Activated CD8-positive, alpha-beta T cell treated with anti-CD3 and anti-CD28 coated beads for 36 hours (primary cell): ENCODE data around the gene RUSC1. TPM values are rescaled to one million over a fixed set of nuclear protein-coding genes. Genes with fewer than 3 reads are reported as not detected.

ENCODE experiments used
- ATAC-seq: fragments of 200-7000 bp; cut with Tn5 transposase; one replicate; pipeline ENCODE4 v1.10.0; 2021; ENCODE audit warnings: mild to moderate bottlenecking, moderate library complexity
- CTCF ChIA-PET: fragments of 350-600 bp; sonication (Branson Sonifier 250); formaldehyde crosslinking; loops from one replicate; lab custom pipeline; 2021; ENCODE audit warnings: antibody characterized with exemption; lab: Charles Lee
- POLR2A ChIA-PET: fragments of 350-600 bp; sonication (Branson Sonifier 250); formaldehyde crosslinking; loops from one replicate; lab custom pipeline; 2021; ENCODE audit warnings: antibody characterized with exemption; lab: Charles Lee
- DNase-seq: peaks from one replicate; pipeline ENCODE4 v3.0.0-alpha.2; 2020
- H3K27ac Mint-ChIP-seq: one replicate; pipeline ENCODE4 v1.8.0; 2021; ENCODE audit warnings: mild to moderate bottlenecking, mixed read lengths
- H3K27me3 Mint-ChIP-seq: one replicate; pipeline ENCODE4 v1.8.0; 2021; ENCODE audit warnings: mixed read lengths
- H3K36me3 Mint-ChIP-seq: one replicate; pipeline ENCODE4 v1.8.0; 2021; ENCODE audit warnings: low read depth, mixed read lengths
- H3K4me1 Mint-ChIP-seq: one replicate; pipeline ENCODE4 v1.8.0; 2021; ENCODE audit warnings: low read depth, mixed read lengths
- H3K4me3 Mint-ChIP-seq: one replicate; pipeline ENCODE4 v1.8.0; 2021; ENCODE audit warnings: mild to moderate bottlenecking, moderate library complexity, mixed read lengths
- H3K9me3 Mint-ChIP-seq: one replicate; pipeline ENCODE4 v1.8.0; 2021; ENCODE audit warnings: mixed read lengths
- CTCF ChIP-seq: fragments of 200-600 bp; IDR thresholded peaks from one replicate; pipeline ENCODE4 v1.8.0; 2022; ENCODE audit warnings: antibody characterized with exemption, mild to moderate bottlenecking
- intact Hi-C: fragments of 100-400 bp; cut with micrococcal nuclease; formaldehyde crosslinking; loops from one replicate; pipeline ENCODE4 v1.10.0; 2022
- total RNA-seq, 2 experiments: library from RNA; stranded (reverse); gene quantifications; one replicate each; pipeline ENCODE4 v1.2.3, GENCODE V29; 2021

Gene RUSC1
- total RNA-seq, 2 experiments from 2014 or later, result 21.2 to 21.6 TPM

- no peaks in the 10 kb centered on the region for H3K9me3 Mint-ChIP-seq
- no peaks in the 10 kb centered on the region for H3K27me3 Mint-ChIP-seq
- H3K36me3 Mint-ChIP-seq, result no peaks in the 10 kb centered on the region
- peaks cover 6% of the 10 kb centered on the region for H3K4me1 Mint-ChIP-seq
- no peak overlapping the region for H3K27ac Mint-ChIP-seq
- no peak for TF ChIP-seq CTCF
- no peak for DNase-seq
- intact Hi-C loops, result no loop called here
- H3K4me3 Mint-ChIP-seq, result no peak overlapping the region
- CTCF ChIA-PET, result no interaction called here
- ATAC-seq, result no peak
- POLR2A ChIA-PET, result interaction anchor here (0.8 kb wide), 1 partner anchor 27 kb away, joined by 3 read pairs; the partner anchor contains the start of gene ENTREP3
Observed at GRCh38 chr1:155282488-155283091, 38.1 kb upstream of the RUSC1 start.

GRCh38 chr1:155284476-155284875, 36.2 kb upstream of the RUSC1 start:
- Mint-ChIP-seq H3K4me3 (no peak overlapping the region), H3K4me1 (no peaks in the 10 kb centered on the region), H3K27ac (no peak overlapping the region), H3K36me3 (no peaks in the 10 kb centered on the region), H3K9me3 (no peaks in the 10 kb centered on the region), H3K27me3 (no peaks in the 10 kb centered on the region)
- ChIA-PET POLR2A (interaction anchor here (0.6 kb wide), 1 partner anchor 632 kb away, joined by 3 read pairs; no protein-coding TSS in a partner anchor), CTCF (no interaction called here)
- intact Hi-C loops, result no loop called here
- ATAC-seq (no peak), DNase-seq (no peak)
- no peak for TF ChIP-seq CTCF

GRCh38 chr1:155285063-155285462, 35.6 kb upstream of the RUSC1 start:
- intact Hi-C loops, result no loop called here
- no peaks in the 10 kb centered on the region for H3K4me1 Mint-ChIP-seq
- CTCF ChIA-PET, result no interaction called here

GRCh38 chr1:155285631-155286044, 35.1 kb upstream of the RUSC1 start:
- CTCF ChIA-PET, result interaction anchor here (1.1 kb wide), 1 partner anchor 35 kb away, joined by 3 read pairs; the partner anchor contains the start of gene RUSC1
- Mint-ChIP-seq H3K4me1 (no peaks in the 10 kb centered on the region), H3K4me3 (no peak overlapping the region), H3K27me3 (peaks cover 3% of the 10 kb centered on the region), H3K36me3 (no peaks in the 10 kb centered on the region), H3K9me3 (no peaks in the 10 kb centered on the region), H3K27ac (no peak overlapping the region)
- intact Hi-C loops, result no loop called here
- DNase-seq (no peak), ATAC-seq (no peak)
- POLR2A ChIA-PET, result no interaction called here
- TF ChIP-seq CTCF, result no peak

More at GRCh38 chr1:155285063-155285462, 35.6 kb upstream of the RUSC1 start:
- DNase-seq (no peak), ATAC-seq (no peak)
- Mint-ChIP-seq H3K4me3 (no peak overlapping the region), H3K27me3 (peaks cover 1% of the 10 kb centered on the region), H3K36me3 (no peaks in the 10 kb centered on the region), H3K27ac (no peak overlapping the region), H3K9me3 (no peaks in the 10 kb centered on the region)
- POLR2A ChIA-PET, result no interaction called here
- TF ChIP-seq CTCF, result no peak

- H3K27ac Mint-ChIP-seq, result no peak overlapping the region
- POLR2A ChIA-PET, result no interaction called here
- H3K9me3 Mint-ChIP-seq, result no peaks in the 10 kb centered on the region
- H3K36me3 Mint-ChIP-seq, result no peaks in the 10 kb centered on the region
- ATAC-seq, result no peak
- intact Hi-C loops, result no loop called here
- CTCF ChIA-PET, result interaction anchor here (1.1 kb wide), 1 partner anchor 34 kb away, joined by 3 read pairs; the partner anchor contains the start of gene RUSC1
- DNase-seq, result no peak
- peaks cover 3% of the 10 kb centered on the region for H3K27me3 Mint-ChIP-seq
- no peak for TF ChIP-seq CTCF
- H3K4me3 Mint-ChIP-seq, result no peak overlapping the region
- no peaks in the 10 kb centered on the region for H3K4me1 Mint-ChIP-seq
Observed at GRCh38 chr1:155286544-155286943, 34.1 kb upstream of the RUSC1 start.
